Measurements from ENCODE around the gene DENND5B. TPM values are rescaled to one million over a fixed set of nuclear protein-coding genes. Genes with fewer than 3 reads are reported as not detected.

Gene DENND5B
- total and polyA plus RNA-seq, 10 of the 15 experiments (the other 5 are each of a cell fraction or from before 2014, with no cell fraction given): 0.39 to 32.5 (median 20.6) TPM

DNA sequence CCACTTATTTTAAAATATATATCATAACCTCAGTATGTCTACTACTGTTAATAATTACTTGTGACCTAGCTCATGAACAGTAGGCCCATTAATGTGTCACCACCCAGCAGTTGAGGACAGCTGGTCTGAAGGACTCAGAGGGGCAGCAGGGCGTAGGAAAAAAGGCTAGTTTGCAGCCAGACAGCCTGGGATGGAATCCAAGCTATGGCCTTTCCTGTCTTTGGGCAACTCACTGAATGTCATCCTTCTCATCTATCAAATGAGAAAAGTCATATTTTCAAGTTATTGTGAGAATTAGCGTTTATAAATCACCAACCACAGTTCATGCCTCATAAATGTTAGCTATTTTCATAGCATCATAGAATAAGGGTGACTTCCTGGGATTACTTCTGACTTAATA is 12.3 kb downstream of the DENND5B start:
- H3K4me2 ChIP-seq (ENCODE audit: control insufficient read depth, insufficient read depth): no peak overlapping the region
- in situ Hi-C loops (cut with MboI): no loop called here
- TSS peak; percentile 26 for BruUV-seq (replicated peaks)
- FAIRE-seq (no peak), ATAC-seq (no peak), DNase-seq (ENCODE audit: low read depth, low spot score) (no peak)
- no peak overlapping the region for H3K27ac ChIP-seq (ENCODE audit: control insufficient read depth, insufficient read depth)
- H3K9ac ChIP-seq (ENCODE audit: control insufficient read depth, insufficient read depth, low read length): no peak overlapping the region
- H3K27me3 ChIP-seq (replicated peaks in 1 of 2; ENCODE audit: control insufficient read depth in 2 of 2, insufficient read depth in 2 of 2, low read length in 1 of 2): no peaks in the 10 kb centered on the region
- H3K9me3 ChIP-seq (replicated peaks; ENCODE audit: control insufficient read depth, insufficient read depth, low read length): no peaks in the 10 kb centered on the region
- ChIA-PET RAD21 (ENCODE audit: unreplicated experiment) (interaction anchor here (1.0 to 1.1 kb wide), 2 partner anchors 12 to 58 kb away, joined by 3 read pairs; no protein-coding TSS in a partner anchor), CTCF (interaction anchor here (1.2 kb wide), 1 partner anchor 74 kb away, joined by 3 read pairs; no protein-coding TSS in a partner anchor), SMC1A (ENCODE audit: uncharacterized antibody, unreplicated experiment) (interaction anchor here (0.7 kb wide), 1 partner anchor 133 kb away, joined by 3 read pairs; no protein-coding TSS in a partner anchor), POLR2A (interaction anchor here (0.6 kb wide), 1 partner anchor 62 kb away, joined by 3 read pairs; no protein-coding TSS in a partner anchor)
- no peak overlapping the region for H2AFZ ChIP-seq (ENCODE audit: control insufficient read depth, low read depth, low read length)
- 94% methylated on average over 2 of the region's 2 CpGs for WGBS (ENCODE audit: insufficient coverage, insufficient replicate concordance, low lambda C conversion rate, missing lambda C conversion rate)
- intact Hi-C loops (cut with micrococcal nuclease; ENCODE audit: unreplicated experiment): no loop called here
- peaks cover 81% of the 10 kb centered on the region for H3K79me2 ChIP-seq (ENCODE audit: control insufficient read depth, insufficient read depth, low read length)
- H3K4me1 ChIP-seq (ENCODE audit: control insufficient read depth, insufficient read depth, low read length): peaks cover 12% of the 10 kb centered on the region
- TF ChIP-seq TBL1XR1 (IDR thresholded peaks at IDR 0.05; ENCODE audit: low read depth, low read length) (no peak), NBN (IDR thresholded peaks at IDR 0.05) (no peak), SMAD1 (IDR thresholded peaks at IDR 0.05; ENCODE audit: low read depth, partially characterized antibody) (no peak), NR2C2 (IDR thresholded peaks at IDR 0.05; ENCODE audit: borderline replicate concordance, control insufficient read depth, insufficient read length, low read depth) (no peak), SMAD5 (IDR thresholded peaks at IDR 0.05; ENCODE audit: low read depth) (no peak), FOXM1 (IDR thresholded peaks at IDR 0.05; ENCODE audit: low read depth, low read length) (no peak), SIN3A (IDR thresholded peaks at IDR 0.05; ENCODE audit: low read depth, low read length) (no peak), NFXL1 (IDR thresholded peaks at IDR 0.05; ENCODE audit: borderline replicate concordance) (no peak), ZNF622 (IDR thresholded peaks at IDR 0.05) (no peak), HDAC2 (IDR thresholded peaks at IDR 0.05) (no peak)
- TF ChIP-seq, protein P1, sequence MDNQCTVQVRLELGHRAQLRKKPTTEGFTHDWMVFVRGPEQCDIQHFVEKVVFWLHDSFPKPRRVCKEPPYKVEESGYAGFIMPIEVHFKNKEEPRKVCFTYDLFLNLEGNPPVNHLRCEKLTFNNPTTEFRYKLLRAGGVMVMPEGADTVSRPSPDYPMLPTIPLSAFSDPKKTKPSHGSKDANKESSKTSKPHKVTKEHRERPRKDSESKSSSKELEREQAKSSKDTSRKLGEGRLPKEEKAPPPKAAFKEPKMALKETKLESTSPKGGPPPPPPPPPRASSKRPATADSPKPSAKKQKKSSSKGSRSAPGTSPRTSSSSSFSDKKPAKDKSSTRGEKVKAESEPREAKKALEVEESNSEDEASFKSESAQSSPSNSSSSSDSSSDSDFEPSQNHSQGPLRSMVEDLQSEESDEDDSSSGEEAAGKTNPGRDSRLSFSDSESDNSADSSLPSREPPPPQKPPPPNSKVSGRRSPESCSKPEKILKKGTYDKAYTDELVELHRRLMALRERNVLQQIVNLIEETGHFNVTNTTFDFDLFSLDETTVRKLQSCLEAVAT (IDR thresholded peaks at IDR 0.05): no peak
- TF ChIP-seq, protein P2, sequence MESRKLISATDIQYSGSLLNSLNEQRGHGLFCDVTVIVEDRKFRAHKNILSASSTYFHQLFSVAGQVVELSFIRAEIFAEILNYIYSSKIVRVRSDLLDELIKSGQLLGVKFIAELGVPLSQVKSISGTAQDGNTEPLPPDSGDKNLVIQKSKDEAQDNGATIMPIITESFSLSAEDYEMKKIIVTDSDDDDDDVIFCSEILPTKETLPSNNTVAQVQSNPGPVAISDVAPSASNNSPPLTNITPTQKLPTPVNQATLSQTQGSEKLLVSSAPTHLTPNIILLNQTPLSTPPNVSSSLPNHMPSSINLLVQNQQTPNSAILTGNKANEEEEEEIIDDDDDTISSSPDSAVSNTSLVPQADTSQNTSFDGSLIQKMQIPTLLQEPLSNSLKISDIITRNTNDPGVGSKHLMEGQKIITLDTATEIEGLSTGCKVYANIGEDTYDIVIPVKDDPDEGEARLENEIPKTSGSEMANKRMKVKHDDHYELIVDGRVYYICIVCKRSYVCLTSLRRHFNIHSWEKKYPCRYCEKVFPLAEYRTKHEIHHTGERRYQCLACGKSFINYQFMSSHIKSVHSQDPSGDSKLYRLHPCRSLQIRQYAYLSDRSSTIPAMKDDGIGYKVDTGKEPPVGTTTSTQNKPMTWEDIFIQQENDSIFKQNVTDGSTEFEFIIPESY (IDR thresholded peaks at IDR 0.05): no peak
- TF ChIP-seq, protein P3, sequence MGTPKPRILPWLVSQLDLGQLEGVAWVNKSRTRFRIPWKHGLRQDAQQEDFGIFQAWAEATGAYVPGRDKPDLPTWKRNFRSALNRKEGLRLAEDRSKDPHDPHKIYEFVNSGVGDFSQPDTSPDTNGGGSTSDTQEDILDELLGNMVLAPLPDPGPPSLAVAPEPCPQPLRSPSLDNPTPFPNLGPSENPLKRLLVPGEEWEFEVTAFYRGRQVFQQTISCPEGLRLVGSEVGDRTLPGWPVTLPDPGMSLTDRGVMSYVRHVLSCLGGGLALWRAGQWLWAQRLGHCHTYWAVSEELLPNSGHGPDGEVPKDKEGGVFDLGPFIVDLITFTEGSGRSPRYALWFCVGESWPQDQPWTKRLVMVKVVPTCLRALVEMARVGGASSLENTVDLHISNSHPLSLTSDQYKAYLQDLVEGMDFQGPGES (IDR thresholded peaks at IDR 0.05): no peak
- TF ChIP-seq, protein P4, sequence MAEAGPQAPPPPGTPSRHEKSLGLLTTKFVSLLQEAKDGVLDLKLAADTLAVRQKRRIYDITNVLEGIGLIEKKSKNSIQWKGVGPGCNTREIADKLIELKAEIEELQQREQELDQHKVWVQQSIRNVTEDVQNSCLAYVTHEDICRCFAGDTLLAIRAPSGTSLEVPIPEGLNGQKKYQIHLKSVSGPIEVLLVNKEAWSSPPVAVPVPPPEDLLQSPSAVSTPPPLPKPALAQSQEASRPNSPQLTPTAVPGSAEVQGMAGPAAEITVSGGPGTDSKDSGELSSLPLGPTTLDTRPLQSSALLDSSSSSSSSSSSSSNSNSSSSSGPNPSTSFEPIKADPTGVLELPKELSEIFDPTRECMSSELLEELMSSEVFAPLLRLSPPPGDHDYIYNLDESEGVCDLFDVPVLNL (IDR thresholded peaks at IDR 0.05; ENCODE audit: low read depth, low read length): no peak
- TF ChIP-seq, protein P5, sequence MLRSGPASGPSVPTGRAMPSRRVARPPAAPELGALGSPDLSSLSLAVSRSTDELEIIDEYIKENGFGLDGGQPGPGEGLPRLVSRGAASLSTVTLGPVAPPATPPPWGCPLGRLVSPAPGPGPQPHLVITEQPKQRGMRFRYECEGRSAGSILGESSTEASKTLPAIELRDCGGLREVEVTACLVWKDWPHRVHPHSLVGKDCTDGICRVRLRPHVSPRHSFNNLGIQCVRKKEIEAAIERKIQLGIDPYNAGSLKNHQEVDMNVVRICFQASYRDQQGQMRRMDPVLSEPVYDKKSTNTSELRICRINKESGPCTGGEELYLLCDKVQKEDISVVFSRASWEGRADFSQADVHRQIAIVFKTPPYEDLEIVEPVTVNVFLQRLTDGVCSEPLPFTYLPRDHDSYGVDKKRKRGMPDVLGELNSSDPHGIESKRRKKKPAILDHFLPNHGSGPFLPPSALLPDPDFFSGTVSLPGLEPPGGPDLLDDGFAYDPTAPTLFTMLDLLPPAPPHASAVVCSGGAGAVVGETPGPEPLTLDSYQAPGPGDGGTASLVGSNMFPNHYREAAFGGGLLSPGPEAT (IDR thresholded peaks at IDR 0.05; ENCODE audit: low read depth): no peak
- no peak overlapping the region for H3K4me3 ChIP-seq
- no peaks in the 10 kb centered on the region for H4K20me1 ChIP-seq (ENCODE audit: control insufficient read depth, insufficient read depth)
- no peaks in the 10 kb centered on the region; a peak in 1 of 4 replicates for H3K36me3 ChIP-seq (ENCODE audit: control insufficient read depth in 2 of 2, insufficient read depth in 2 of 2, low read length in 1 of 2)

Data from GM12878 (cell line).